ENCODE results near the gene KHDRBS2.

The KHDRBS2 gene

GRCh38 chr6:62285612-62286469 lies at the start of gene KHDRBS2:
KHDRBS2 (minus strand) TSS chr6:62286225.
- DNase-seq = no peak

- DNase-seq = no peak
These were observed 42.6 kb upstream of the KHDRBS2 start for GRCh38 chr6:62328607-62329006.

- DNase-seq = no peak
These were observed 38.8 kb upstream of the KHDRBS2 start for GRCh38 chr6:62324834-62325233.

- DNase-seq = no peak
These were observed 37.9 kb upstream of the KHDRBS2 start for GRCh38 chr6:62323818-62324431.

- no peak for DNase-seq
These were observed 12.8 kb upstream of the KHDRBS2 start for GRCh38 chr6:62298745-62299392.

- no peak for DNase-seq
These were observed 10.5 kb upstream of the KHDRBS2 start for GRCh38 chr6:62296541-62296940.

- no peak for DNase-seq
These were observed 2.9 kb upstream of the KHDRBS2 start for GRCh38 chr6:62288974-62289373.

- no peak for DNase-seq
These were observed 2.5 kb upstream of the KHDRBS2 start for GRCh38 chr6:62288562-62288961.

- no peak for DNase-seq
These were observed 432 bp upstream of the KHDRBS2 start for GRCh38 chr6:62286470-62286843.

- no peak for DNase-seq
These were observed 1.3 kb downstream of the KHDRBS2 start for GRCh38 chr6:62284725-62285124.

GRCh38 chr6:62283796-62284411 lies 2.1 kb downstream of the KHDRBS2 start:
- no peak for DNase-seq

GRCh38 chr6:62283365-62283764 lies 2.7 kb downstream of the KHDRBS2 start:
- no peak for DNase-seq

- no peak for DNase-seq
These were observed 5.9 kb downstream of the KHDRBS2 start for GRCh38 chr6:62280099-62280498.

- no peak for DNase-seq
These were observed 13.9 kb downstream of the KHDRBS2 start for GRCh38 chr6:62272114-62272513.

- no peak for DNase-seq
These were observed 20.0 kb downstream of the KHDRBS2 start for GRCh38 chr6:62265906-62266525.

GRCh38 chr6:62262283-62262682 lies 23.7 kb downstream of the KHDRBS2 start:
- no peak for DNase-seq

- DNase-seq = no peak
These were observed 39.9 kb downstream of the KHDRBS2 start for GRCh38 chr6:62246087-62246486.

- no peak for DNase-seq
These were observed 49.2 kb downstream of the KHDRBS2 start for GRCh38 chr6:62236784-62237183.

GRCh38 chr6:62229231-62229630 lies 56.8 kb downstream of the KHDRBS2 start:
- no peak for DNase-seq

GRCh38 chr6:62217866-62218265 lies 68.2 kb downstream of the KHDRBS2 start:
- no peak for DNase-seq

GRCh38 chr6:62202078-62202477 lies 83.9 kb downstream of the KHDRBS2 start:
- DNase-seq = no peak

GRCh38 chr6:62192593-62192992 lies 93.4 kb downstream of the KHDRBS2 start:
- no peak for DNase-seq

GRCh38 chr6:62175195-62175594 lies 110.8 kb downstream of the KHDRBS2 start:
- no peak for DNase-seq
